Measurements from ENCODE around the gene MMP23B. TPM values are rescaled to one million over a fixed set of nuclear protein-coding genes. Genes with fewer than 3 reads are reported as not detected.

The MMP23B gene
- polyA plus RNA-seq, 1 donor from 2014 or later: 0.98 TPM

- H3K9me3 ChIP-seq (ENCODE audit: low read length): no peaks in the 10 kb centered on the region
- no peak overlapping the region for H3K4me2 ChIP-seq (ENCODE audit: low read length)
- TF ChIP-seq TAF1 (IDR thresholded peaks at IDR 0.05; ENCODE audit: low read depth) (no peak), MXI1 (conservative IDR thresholded peaks at IDR 0.05; ENCODE audit: poor library complexity, severe bottlenecking) (no peak), POLR2AphosphoS5 (IDR thresholded peaks at IDR 0.05) (no peak), RAD21 (conservative IDR thresholded peaks at IDR 0.05) (no peak)
- no peak overlapping the region for H2AFZ ChIP-seq (ENCODE audit: low read depth, low read length)
- H3K9me2 ChIP-seq (ENCODE audit: insufficient read depth, low read length): no peaks in the 10 kb centered on the region
- H3F3A ChIP-seq (ENCODE audit: insufficient read depth, low read length, poor library complexity, severe bottlenecking): no peaks in the 10 kb centered on the region
- H3K9ac ChIP-seq (ENCODE audit: low read length): no peak overlapping the region
- H4K20me1 ChIP-seq (ENCODE audit: insufficient read depth): no peaks in the 10 kb centered on the region
- H3K4me3 ChIP-seq (ENCODE audit: low read length): no peak overlapping the region
- peaks cover 6% of the 10 kb centered on the region for H3K27me3 ChIP-seq (ENCODE audit: insufficient read depth, low read depth, low read length)
- no peaks in the 10 kb centered on the region for H3K36me3 ChIP-seq (ENCODE audit: insufficient read depth, low read length)
- H3K27ac ChIP-seq (ENCODE audit: low read length): no peak overlapping the region
- H3K79me2 ChIP-seq (replicated peaks; ENCODE audit: insufficient read depth, low read length): no peaks in the 10 kb centered on the region
Observed at GRCh38 chr1:1583347-1584010, 48.5 kb upstream of the MMP23B start.

DNA sequence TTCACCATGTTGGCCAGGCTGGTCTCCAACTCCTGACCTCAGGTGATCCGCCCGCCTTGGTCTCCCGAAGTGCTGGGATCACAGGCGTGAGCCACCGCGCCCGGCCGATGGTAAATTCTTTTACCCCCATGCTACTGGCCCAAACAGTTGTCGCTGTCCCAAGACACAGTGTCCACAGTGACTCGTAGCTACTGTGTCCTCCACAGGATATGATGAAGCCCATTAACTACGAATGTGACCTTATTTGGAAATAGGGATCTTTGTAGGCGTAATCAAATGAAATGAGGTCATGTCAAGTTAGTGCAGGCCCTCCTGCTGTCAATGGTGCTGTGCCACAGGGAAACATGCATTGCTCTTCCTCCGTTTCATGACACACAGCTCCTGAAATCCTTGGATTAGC, 40.5 kb upstream of the MMP23B start:
- no peak for TF ChIP-seq MXI1 (conservative IDR thresholded peaks at IDR 0.05; ENCODE audit: poor library complexity, severe bottlenecking)
- TF ChIP-seq, protein P1, sequence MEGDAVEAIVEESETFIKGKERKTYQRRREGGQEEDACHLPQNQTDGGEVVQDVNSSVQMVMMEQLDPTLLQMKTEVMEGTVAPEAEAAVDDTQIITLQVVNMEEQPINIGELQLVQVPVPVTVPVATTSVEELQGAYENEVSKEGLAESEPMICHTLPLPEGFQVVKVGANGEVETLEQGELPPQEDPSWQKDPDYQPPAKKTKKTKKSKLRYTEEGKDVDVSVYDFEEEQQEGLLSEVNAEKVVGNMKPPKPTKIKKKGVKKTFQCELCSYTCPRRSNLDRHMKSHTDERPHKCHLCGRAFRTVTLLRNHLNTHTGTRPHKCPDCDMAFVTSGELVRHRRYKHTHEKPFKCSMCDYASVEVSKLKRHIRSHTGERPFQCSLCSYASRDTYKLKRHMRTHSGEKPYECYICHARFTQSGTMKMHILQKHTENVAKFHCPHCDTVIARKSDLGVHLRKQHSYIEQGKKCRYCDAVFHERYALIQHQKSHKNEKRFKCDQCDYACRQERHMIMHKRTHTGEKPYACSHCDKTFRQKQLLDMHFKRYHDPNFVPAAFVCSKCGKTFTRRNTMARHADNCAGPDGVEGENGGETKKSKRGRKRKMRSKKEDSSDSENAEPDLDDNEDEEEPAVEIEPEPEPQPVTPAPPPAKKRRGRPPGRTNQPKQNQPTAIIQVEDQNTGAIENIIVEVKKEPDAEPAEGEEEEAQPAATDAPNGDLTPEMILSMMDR (IDR thresholded peaks at IDR 0.05; ENCODE audit: poor library complexity, severe bottlenecking): no peak
- TF ChIP-seq POLR2AphosphoS5 (IDR thresholded peaks at IDR 0.05): no peak
- TF ChIP-seq TAF1 (IDR thresholded peaks at IDR 0.05; ENCODE audit: low read depth): no peak
- no peak for TF ChIP-seq EZH2 (IDR thresholded peaks at IDR 0.05; ENCODE audit: borderline replicate concordance, insufficient read depth, low read length, poor library complexity, severe bottlenecking)
- TF ChIP-seq RAD21 (conservative IDR thresholded peaks at IDR 0.05): no peak
- no peak for TF ChIP-seq SMC3 (conservative IDR thresholded peaks at IDR 0.05; ENCODE audit: poor library complexity)
- no peak for TF ChIP-seq REST (IDR thresholded peaks at IDR 0.05; ENCODE audit: borderline replicate concordance)
- no peak for TF ChIP-seq EP300 (conservative IDR thresholded peaks at IDR 0.05; ENCODE audit: poor library complexity, severe bottlenecking)
- Histone ChIP-seq H3F3A (ENCODE audit: insufficient read depth, low read length, poor library complexity, severe bottlenecking) (no peaks in the 10 kb centered on the region), H4K20me1 (ENCODE audit: insufficient read depth) (no peaks in the 10 kb centered on the region), H3K4me3 (ENCODE audit: low read length) (no peak overlapping the region), H3K9me2 (ENCODE audit: insufficient read depth, low read length) (no peaks in the 10 kb centered on the region), H3K27me3 (ENCODE audit: insufficient read depth, low read depth, low read length) (no peaks in the 10 kb centered on the region), H3K79me2 (replicated peaks; ENCODE audit: insufficient read depth, low read length) (no peaks in the 10 kb centered on the region), H3K36me3 (ENCODE audit: insufficient read depth, low read length) (no peaks in the 10 kb centered on the region), H2AFZ (ENCODE audit: low read depth, low read length) (no peak overlapping the region), H3K27ac (ENCODE audit: low read length) (no peak overlapping the region), H3K9me3 (ENCODE audit: low read length) (no peaks in the 10 kb centered on the region), H3K4me2 (ENCODE audit: low read length) (no peak overlapping the region), H3K9ac (ENCODE audit: low read length) (no peak overlapping the region)
